T-helper 1 cell treated with Interleukin-12 subunit alpha and Interleukin-12 subunit beta and Interleukin-4 antibody, amounts not matched to agents 30 μg/mL and 1 μg/mL, for 36 hours (primary cell): ENCODE results near the gene ENC1.
"Not testable (repeated sequence)": the region's sequence is repeated elsewhere in the genome, so short reads cannot be mapped to it uniquely, and the experiment has no call there.

Experiments
- H3K27ac Mint-ChIP-seq: one replicate; pipeline ENCODE4 v1.8.0; 2021; ENCODE audit warnings: mild to moderate bottlenecking, mixed read lengths
- H3K27me3 Mint-ChIP-seq: one replicate; pipeline ENCODE4 v1.8.0; 2021; ENCODE audit warnings: low read depth, mixed read lengths
- H3K36me3 Mint-ChIP-seq: one replicate; pipeline ENCODE4 v1.8.0; 2021; ENCODE audit warnings: low read depth, mixed read lengths
- H3K4me1 Mint-ChIP-seq: one replicate; pipeline ENCODE4 v1.8.0; 2021; ENCODE audit warnings: low read depth, mixed read lengths
- H3K4me3 Mint-ChIP-seq: one replicate; pipeline ENCODE4 v1.8.0; 2021; ENCODE audit warnings: mild to moderate bottlenecking, moderate library complexity, mixed read lengths
- H3K9me3 Mint-ChIP-seq: one replicate; pipeline ENCODE4 v1.8.0; 2021; ENCODE audit warnings: mixed read lengths

ENC1 gene, protein sequence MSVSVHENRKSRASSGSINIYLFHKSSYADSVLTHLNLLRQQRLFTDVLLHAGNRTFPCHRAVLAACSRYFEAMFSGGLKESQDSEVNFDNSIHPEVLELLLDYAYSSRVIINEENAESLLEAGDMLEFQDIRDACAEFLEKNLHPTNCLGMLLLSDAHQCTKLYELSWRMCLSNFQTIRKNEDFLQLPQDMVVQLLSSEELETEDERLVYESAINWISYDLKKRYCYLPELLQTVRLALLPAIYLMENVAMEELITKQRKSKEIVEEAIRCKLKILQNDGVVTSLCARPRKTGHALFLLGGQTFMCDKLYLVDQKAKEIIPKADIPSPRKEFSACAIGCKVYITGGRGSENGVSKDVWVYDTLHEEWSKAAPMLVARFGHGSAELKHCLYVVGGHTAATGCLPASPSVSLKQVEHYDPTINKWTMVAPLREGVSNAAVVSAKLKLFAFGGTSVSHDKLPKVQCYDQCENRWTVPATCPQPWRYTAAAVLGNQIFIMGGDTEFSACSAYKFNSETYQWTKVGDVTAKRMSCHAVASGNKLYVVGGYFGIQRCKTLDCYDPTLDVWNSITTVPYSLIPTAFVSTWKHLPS

DNA sequence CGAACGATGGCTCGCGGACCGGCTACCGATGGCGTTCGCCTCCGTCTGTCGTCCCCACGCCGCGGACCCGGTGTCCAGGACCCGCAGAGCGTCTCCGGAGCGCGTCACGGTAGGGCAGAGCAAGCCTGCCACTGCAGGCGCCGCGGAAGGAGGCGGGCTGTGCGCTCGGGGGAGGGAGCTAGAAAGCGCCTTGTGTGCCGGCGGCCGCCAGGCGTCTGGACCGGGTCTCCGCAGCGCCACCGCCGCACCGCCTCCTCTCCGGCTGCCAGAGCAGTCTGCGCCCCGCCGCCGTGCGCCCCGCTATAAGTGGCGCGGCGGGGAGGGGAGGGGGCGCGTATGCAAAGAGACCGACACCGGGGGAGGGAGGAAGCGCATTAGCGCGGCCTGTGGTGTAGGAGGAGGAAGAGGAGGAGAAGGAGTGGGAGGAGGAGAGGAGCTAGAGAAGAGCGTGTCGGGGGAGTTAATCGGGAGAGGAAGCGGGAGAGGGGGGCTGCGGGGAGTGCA is at the start of gene ENC1:
TSS of gene ENC1 (minus strand) at position 279 of the 504 bp plus-strand sequence. CDS start 4,243 bp downstream, outside the sequence.
- peak within 1 kb of the TSS; percentile 83 for H3K4me3 Mint-ChIP-seq
- no peaks in the 10 kb centered on the region for H3K36me3 Mint-ChIP-seq
- peaks cover 27% of the 10 kb centered on the region for H3K4me1 Mint-ChIP-seq
- H3K9me3 Mint-ChIP-seq: no peaks in the 10 kb centered on the region
- H3K27me3 Mint-ChIP-seq: peaks cover 60% of the 10 kb centered on the region
- H3K27ac Mint-ChIP-seq: peak within 1 kb of the TSS; percentile 58

DNA sequence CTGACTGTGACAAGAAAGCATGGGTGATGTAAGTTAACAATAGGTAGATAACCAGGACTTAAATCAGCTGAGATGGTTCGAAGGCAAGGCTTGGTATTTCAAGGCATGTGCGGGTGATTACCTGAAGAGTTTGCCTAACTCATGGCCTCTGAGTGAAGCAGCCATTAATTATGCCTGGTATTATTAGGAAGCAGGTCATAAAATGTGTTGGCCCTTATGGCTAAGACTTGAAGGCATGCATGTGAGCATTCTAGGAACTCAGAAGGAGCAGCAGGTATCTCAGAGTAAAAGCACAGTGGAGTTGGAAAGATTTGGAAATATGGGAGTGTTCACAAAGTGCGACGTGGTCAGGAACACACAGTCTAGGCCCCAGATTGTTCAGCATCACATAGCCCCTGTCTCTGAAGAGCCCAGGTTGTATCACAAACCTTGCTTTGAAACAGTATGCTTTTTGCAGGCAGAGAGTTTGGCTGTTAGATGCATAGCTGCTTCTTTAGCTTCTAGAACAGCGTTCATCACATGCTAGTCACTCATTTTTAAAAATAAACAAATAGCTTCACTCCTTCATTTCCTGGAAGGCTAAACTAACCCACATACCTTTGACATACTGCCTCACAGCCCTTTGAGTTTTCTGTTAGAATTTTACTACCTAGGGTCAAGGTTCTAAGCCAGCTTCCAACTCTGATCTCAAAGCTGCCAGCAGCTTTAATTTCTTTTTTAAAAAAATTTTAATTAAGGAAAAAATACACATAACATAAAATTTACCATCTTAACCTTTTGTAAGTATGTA is 46.6 kb upstream of the ENC1 start:
- Mint-ChIP-seq H3K4me3 (peak overlapping the region; percentile 87), H3K27me3 (peaks cover 15% of the 10 kb centered on the region), H3K9me3 (no peaks in the 10 kb centered on the region), H3K36me3 (peaks cover 19% of the 10 kb centered on the region), H3K27ac (no peak overlapping the region), H3K4me1 (peaks cover 23% of the 10 kb centered on the region)

DNA sequence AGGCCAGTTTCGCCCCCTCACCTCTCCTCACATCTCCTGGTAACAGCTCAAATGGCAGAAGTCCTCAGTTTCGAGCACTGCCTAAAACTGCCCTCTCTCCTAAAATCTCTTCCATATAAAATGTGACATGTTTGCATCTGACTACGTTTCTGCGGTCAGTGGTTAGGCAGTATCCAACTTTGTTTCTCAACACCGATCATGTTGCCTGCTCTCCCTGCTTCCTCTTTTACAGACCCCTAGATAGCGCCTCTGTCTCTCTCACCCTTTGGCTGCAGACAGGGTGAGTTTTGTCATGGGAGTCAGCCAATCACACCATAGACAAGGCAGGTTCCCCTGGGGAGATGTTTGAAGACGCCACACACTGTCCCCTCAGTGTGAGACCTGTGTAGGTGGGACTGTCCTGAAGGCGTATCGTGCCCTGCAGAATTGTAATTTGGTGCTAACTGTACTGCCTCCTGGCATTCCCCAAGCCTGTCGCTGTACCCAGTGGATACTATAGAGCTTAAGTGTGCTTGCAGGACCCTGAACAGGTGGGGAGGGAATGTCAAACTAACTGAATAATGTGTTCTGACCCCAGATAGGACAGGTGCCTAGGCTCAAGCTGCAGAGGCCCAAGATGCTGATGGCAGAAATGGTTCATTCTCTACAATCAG is 45.6 kb upstream of the ENC1 start:
- Mint-ChIP-seq H3K9me3 (no peaks in the 10 kb centered on the region), H3K4me1 (peaks cover 23% of the 10 kb centered on the region), H3K4me3 (peak overlapping the region; percentile 87), H3K27me3 (peaks cover 19% of the 10 kb centered on the region), H3K36me3 (peaks cover 15% of the 10 kb centered on the region), H3K27ac (peak overlapping the region; percentile 56)

DNA sequence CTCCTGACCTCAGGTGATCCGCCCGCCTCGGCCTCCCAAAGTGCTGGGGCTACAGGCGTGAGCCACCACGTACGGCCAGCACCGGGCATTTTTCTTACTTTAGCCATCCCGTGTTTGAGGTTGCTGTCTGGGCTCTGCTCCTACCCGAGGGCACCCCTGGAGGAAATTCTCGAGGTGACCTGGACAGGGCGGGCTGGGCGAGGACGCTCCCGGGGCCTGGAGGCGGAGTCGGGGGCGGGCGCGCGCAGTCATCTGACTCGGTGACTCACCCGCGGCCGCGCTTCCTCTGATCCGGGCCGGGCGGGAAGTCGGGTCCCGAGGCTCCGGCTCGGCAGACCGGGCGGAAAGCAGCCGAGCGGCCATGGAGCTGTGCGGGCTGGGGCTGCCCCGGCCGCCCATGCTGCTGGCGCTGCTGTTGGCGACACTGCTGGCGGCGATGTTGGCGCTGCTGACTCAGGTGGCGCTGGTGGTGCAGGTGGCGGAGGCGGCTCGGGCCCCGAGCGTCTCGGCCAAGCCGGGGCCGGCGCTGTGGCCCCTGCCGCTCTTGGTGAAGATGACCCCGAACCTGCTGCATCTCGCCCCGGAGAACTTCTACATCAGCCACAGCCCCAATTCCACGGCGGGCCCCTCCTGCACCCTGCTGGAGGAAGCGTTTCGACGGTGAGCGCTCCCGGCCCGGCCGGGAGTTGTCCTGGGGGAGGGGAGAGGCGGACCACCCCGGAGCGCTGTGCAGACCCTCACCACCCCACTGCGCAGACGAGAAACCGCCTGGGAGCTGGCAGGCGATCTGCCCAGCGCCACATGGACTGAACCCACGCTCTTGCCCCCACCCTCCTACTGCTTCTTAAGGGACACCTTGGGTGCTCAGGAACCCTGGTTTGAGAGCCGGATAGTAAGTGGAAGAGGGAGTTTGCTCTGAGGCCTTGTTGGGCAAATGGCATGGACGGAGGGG is 44.6 kb upstream of the ENC1 start, which contains the start of gene HEXB:
TSS of gene HEXB (plus strand) at position 334 of the 952 bp plus-strand sequence. CDS start at position 362, 28 bp downstream.
- Mint-ChIP-seq H3K27ac (peak within 1 kb of the TSS; percentile 56), H3K36me3 (peaks cover 15% of the 10 kb centered on the region), H3K4me3 (peak within 1 kb of the TSS; percentile 87), H3K9me3 (no peaks in the 10 kb centered on the region), H3K27me3 (peaks cover 25% of the 10 kb centered on the region), H3K4me1 (peaks cover 23% of the 10 kb centered on the region)

DNA sequence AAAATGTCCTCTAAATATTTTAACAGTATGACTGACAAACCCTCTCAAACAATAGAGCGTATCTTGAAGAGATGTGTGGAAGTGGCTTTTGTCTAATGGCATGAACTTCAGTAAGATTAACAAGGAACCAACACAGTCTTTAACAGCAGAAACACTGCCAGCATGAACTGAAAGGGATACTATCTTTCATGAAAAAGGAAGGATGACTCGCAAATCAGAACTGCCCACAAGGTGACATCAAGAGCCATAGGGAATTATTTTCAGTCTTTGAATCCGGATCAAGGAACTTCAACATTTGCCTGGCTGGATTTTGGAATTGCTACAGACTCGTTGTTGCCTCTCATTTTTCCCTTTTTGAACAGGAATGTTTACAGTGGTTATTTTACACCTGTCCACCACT is 39.4 kb upstream of the ENC1 start:
- Mint-ChIP-seq H3K4me3 (no peak overlapping the region), H3K4me1 (peaks cover 3% of the 10 kb centered on the region), H3K36me3 (no peaks in the 10 kb centered on the region), H3K27me3 (peaks cover 47% of the 10 kb centered on the region), H3K9me3 (no peaks in the 10 kb centered on the region), H3K27ac (no peak overlapping the region)

DNA sequence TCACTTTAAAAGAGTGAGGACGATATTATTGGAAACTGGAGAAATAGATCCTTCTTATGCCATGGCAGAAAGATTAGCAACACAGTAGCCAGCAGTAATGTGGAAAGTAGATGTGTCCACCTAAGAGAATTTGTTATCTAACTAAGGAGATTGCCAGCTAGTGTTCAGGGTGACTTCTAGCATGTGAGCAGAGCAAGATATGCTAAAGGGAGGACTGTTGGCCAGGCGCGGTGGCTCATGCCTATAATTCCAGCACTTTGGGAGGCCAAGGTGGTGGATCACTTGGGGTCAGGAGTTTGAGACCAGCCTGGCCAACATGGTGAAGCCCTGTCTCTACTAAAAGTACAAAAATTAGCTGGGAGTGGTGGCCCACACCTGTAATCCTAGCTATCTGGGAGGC is 38.8 kb upstream of the ENC1 start:
- not testable (repeated sequence) for H3K4me3 Mint-ChIP-seq, H3K9me3 Mint-ChIP-seq, H3K4me1 Mint-ChIP-seq, H3K36me3 Mint-ChIP-seq, H3K27ac Mint-ChIP-seq
- peaks cover 50% of the 10 kb centered on the region for H3K27me3 Mint-ChIP-seq

DNA sequence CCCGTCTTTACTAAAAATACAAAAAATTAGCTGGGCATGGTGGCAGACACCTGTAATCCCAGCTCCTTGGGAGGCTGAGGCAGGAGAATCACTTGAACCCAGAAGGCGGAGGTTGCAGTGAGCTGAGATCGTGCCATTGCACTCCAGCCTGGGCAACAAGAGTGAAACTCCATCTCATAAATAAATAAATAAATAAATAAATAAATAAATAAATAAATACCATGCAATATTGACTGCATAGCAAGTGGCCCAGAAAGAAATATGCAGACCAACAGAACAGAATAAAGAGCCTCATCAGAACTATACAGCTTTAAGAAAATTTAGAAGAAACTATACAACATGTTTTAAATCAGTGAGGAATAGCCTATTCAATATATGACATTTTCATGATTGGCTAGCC is 37.6 kb upstream of the ENC1 start:
- H3K36me3 Mint-ChIP-seq, H3K4me3 Mint-ChIP-seq, H3K27ac Mint-ChIP-seq, H3K9me3 Mint-ChIP-seq, H3K4me1 Mint-ChIP-seq: not testable (repeated sequence)
- H3K27me3 Mint-ChIP-seq: peaks cover 51% of the 10 kb centered on the region

DNA sequence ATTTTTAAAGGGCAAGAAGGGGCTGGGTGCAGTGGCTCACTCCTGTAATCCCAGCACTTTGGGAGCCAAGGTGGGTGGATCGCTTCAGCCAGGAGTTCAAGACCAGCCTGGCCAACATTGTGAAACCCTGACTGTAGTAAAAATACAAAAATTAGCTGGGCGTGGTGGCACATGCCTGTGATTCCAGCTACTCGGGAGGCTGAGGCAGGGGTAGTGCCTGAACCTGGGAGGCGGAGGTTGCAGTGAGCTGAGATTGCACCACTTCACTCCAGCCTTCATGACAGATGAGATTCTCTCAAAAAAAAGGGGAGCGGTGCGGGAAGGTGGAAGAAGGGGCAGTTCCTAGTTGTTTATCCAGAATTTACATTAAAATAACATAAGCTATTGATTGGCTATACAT is 35.9 kb upstream of the ENC1 start:
- H3K36me3 Mint-ChIP-seq, H3K9me3 Mint-ChIP-seq, H3K4me3 Mint-ChIP-seq, H3K27ac Mint-ChIP-seq, H3K4me1 Mint-ChIP-seq: not testable (repeated sequence)
- H3K27me3 Mint-ChIP-seq: peaks cover 38% of the 10 kb centered on the region

DNA sequence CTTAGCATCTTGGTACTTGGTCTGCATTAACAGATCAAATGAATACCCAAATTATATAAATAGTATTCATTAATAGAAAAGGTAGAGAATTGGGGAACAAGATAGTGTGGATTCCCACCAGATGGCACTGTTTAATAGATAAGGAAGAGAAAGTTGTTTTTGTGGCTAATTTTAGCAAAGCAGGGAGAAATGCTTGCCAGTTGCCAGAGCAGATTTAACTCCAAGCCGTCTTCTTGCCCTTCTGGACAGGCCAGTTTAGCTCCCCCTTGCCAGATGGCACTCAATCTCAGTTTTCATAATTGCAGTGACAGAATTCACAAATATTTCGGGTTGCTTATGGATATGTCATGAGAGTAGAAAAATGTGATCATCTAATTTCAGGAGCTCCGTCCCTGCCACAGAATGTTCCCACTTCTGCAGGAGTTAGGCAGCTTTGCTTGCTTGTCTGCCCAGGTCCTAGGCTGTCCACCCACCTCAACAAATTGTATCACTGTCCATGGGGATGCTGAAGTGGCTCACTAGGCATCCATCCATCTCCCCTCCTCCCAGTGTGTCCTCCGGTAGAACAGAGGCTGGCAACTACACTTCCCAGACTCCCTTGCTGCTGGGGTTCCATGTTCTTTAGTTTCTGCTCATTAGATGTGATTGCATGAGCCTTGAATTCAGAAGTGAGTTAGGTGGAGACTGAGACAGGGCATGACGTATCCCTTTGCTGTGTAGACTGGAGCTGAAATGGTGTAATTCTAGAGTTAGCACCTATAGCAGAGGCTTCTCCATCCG is 32.7 kb upstream of the ENC1 start:
- Mint-ChIP-seq H3K9me3 (no peaks in the 10 kb centered on the region), H3K36me3 (peaks cover 2% of the 10 kb centered on the region), H3K27me3 (peaks cover 20% of the 10 kb centered on the region), H3K4me3 (no peak overlapping the region), H3K27ac (no peak overlapping the region), H3K4me1 (no peaks in the 10 kb centered on the region)

DNA sequence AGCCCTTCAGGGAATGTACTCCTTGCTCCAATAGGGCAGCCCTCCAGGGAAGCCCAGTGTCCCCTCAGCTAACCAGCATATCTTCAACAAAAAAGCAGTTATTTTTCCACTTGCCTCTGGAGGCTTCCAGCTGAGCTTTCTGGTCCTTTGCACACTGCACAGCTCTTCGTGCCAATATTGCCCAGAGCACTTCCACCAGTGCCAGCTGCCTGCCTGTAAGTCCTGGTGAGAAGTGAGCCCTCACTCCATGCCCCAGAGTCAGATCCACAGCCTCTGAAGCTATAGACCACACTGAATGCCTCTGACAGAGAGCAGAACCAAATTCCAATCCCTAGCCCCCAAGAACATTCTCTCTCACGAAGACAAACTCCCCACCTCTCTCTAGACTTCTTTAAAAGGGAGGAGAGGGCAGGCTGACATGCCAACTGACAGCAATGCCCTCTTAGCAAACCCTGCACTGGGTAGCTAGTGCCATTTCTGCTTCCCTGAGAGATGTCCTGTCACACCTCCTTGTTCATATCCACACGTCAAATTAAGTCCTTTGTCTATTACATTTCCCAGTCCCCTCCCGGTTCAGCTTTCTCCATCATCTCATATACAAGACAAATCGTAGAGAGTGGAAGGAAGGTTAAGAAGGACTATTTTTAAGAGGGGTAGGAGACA is 31.8 kb upstream of the ENC1 start:
- Mint-ChIP-seq H3K9me3 (no peaks in the 10 kb centered on the region), H3K4me1 (no peaks in the 10 kb centered on the region), H3K36me3 (peaks cover 2% of the 10 kb centered on the region), H3K4me3 (no peak overlapping the region), H3K27me3 (peaks cover 17% of the 10 kb centered on the region), H3K27ac (no peak overlapping the region)

DNA sequence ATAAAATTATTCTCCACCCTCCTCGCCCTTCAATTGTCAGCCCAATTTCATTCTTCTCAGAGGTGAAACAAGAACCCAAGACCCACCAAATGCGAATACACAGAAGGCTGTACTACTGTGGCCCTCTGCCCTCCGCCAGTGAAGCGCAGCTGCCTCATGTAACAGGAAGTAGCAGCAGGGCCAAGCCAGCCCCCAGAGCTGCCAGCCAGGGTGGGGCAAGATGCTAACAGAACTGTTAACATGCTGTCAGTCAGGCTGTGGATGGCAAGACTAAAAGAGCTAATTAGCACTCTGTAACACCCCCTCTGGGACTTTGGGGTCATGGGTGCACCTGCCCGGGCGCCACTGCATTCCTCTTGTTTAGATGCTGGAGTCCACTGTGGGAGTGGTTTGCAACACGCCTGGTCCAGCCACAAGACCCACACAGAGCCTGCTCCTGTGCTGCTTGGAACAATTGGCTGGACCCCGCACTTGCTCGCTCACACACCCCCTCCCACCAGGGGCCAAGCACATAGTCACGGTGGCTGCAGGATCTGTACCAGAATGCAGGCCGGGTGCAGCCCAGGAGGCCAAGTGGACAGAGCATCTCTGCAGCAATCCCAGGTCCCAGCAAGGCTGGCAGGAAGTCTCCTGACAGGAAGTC is 30.0 kb upstream of the ENC1 start:
- Mint-ChIP-seq H3K9me3 (no peaks in the 10 kb centered on the region), H3K27me3 (peaks cover 12% of the 10 kb centered on the region), H3K4me3 (no peak overlapping the region), H3K27ac (no peak overlapping the region), H3K4me1 (no peaks in the 10 kb centered on the region), H3K36me3 (peaks cover 2% of the 10 kb centered on the region)

DNA sequence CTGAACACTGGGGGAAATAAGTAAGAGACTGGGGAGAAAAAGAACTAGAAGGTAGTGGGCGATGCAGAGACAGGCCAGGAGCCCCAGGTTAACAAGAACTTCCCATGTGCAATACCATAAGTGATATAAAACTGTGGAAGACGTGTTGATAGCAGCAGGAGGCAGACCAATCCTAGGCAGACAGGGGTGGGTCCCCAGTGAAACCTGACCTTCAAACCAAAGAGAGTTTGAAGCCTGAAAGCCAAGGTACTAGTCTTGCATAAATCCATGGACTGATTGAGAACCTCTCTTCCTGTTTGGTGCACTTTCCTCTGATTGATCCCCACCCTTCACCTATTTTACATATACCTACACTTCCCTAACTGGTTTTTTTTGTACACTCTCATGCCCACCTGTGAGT is 29.3 kb upstream of the ENC1 start:
- no peak overlapping the region for H3K27ac Mint-ChIP-seq
- H3K4me3 Mint-ChIP-seq: no peak overlapping the region
- H3K27me3 Mint-ChIP-seq: peaks cover 9% of the 10 kb centered on the region
- H3K9me3 Mint-ChIP-seq: no peaks in the 10 kb centered on the region
- H3K36me3 Mint-ChIP-seq: peaks cover 2% of the 10 kb centered on the region
- no peaks in the 10 kb centered on the region for H3K4me1 Mint-ChIP-seq
